Measurements from ENCODE around the gene PNKP. TPM values are rescaled to one million over a fixed set of nuclear protein-coding genes. Genes with fewer than 3 reads are reported as not detected.

The PNKP gene
- total and polyA plus RNA-seq, 2 of the 8 experiments (the other 6 are each of a cell fraction or from before 2014, with no cell fraction given), result 45.8 to 105 TPM

- Histone ChIP-seq H3K79me2 (ENCODE audit: control insufficient read depth in 1 of 2, insufficient read depth in 2 of 2, low read length in 2 of 2) (no peaks in the 10 kb centered on the region), H2BK20ac (ENCODE audit: low read length) (no peak overlapping the region), H3K36me3 (ENCODE audit: control insufficient read depth in 2 of 4, insufficient read depth in 4 of 4, low read length in 3 of 4) (peaks cover 18 to 39% (median 25%) of the 10 kb centered on the region in 4 experiments; a peak in 7 of 8 replicates), H2AK5ac (ENCODE audit: low read depth, low read length) (no peak overlapping the region), H3K9ac (replicated peaks in 1 of 4; ENCODE audit: extremely low read depth in 1 of 4, low read depth in 3 of 4, low read length in 3 of 4) (no peak overlapping the region), H4K8ac (ENCODE audit: extremely low read depth, insufficient read depth, low read length) (no peak overlapping the region), H3K23me2 (ENCODE audit: low read depth, low read length) (peaks cover 2% of the 10 kb centered on the region; the same call in 1 of the 2 replicates), H4K91ac (replicated peaks; ENCODE audit: insufficient read length, low read length) (no peak overlapping the region), H3K56ac (replicated peaks; ENCODE audit: insufficient read length, low read depth, low read length) (no peak overlapping the region), H2BK12ac (ENCODE audit: low read depth, low read length) (no peak overlapping the region), H4K5ac (ENCODE audit: insufficient read length, low read depth, low read length) (no peak overlapping the region), H4K20me1 (replicated peaks in 1 of 2; ENCODE audit: control insufficient read depth in 1 of 2, insufficient read depth in 2 of 2, low read length in 2 of 2) (peaks cover 3 to 13% of the 10 kb centered on the region in 2 experiments), H3K79me1 (ENCODE audit: low read depth, low read length) (no peaks in the 10 kb centered on the region), H3K4me2 (ENCODE audit: insufficient read depth in 1 of 2, low read depth in 2 of 2, low read length in 2 of 2) (no peak overlapping the region), H3K27ac (ENCODE audit: low read depth, low read length) (no peak overlapping the region), H3K4me1 (replicated peaks in 1 of 4; ENCODE audit: control insufficient read depth in 3 of 4, insufficient read depth in 4 of 4, low read length in 3 of 4) (peaks cover 0 to 10% (median 8%) of the 10 kb centered on the region in 4 experiments; a peak in 5 of 7 replicates), H3K4me3 (ENCODE audit: extremely low read depth in 1 of 4, insufficient read depth in 2 of 4, low read depth in 3 of 4, low read length in 4 of 4) (no peak overlapping the region), H3K4ac (replicated peaks; ENCODE audit: insufficient read length, low read depth, low read length) (no peak overlapping the region), H2BK120ac (replicated peaks; ENCODE audit: low read depth, low read length) (no peak overlapping the region), H3K9me3 (ENCODE audit: insufficient read depth in 2 of 2, low read depth in 1 of 2, low read length in 1 of 2) (peaks cover 0 to 10% of the 10 kb centered on the region in 2 experiments; a peak in 3 of 4 replicates), H3K14ac (ENCODE audit: insufficient read length) (no peak overlapping the region), H2BK5ac (ENCODE audit: low read depth, low read length) (no peak overlapping the region), H3K18ac (ENCODE audit: extremely low read depth, low read length) (no peak overlapping the region; the same call in 1 of the 2 replicates), H3K23ac (ENCODE audit: insufficient read length) (no peak overlapping the region), H2AFZ (ENCODE audit: low read length) (no peak overlapping the region), H3K27me3 (replicated peaks in 1 of 4; ENCODE audit: control insufficient read depth in 3 of 4, extremely low read depth in 1 of 4, insufficient read depth in 3 of 4, low read length in 3 of 4) (peaks cover 0 to 8% (median 6%) of the 10 kb centered on the region in 4 experiments; a peak in 4 of 7 replicates), H2BK15ac (ENCODE audit: low read length) (no peak overlapping the region)
- no peak for DNase-seq (ENCODE audit: low read depth in 1 of 2, low spot score in 2 of 2)
- ChIA-PET CTCF (ENCODE audit: partially characterized antibody) (no interaction called here), POLR2A (ENCODE audit: partially characterized antibody) (interaction anchor here (0.6 to 9.3 kb wide), 8 partner anchors 8 to 42 kb away, joined by 3 to 55 read pairs (median 3); partner anchors contain the start of genes AKT1S1, ATF5, NUP62 and TBC1D17)
- WGBS, 2 experiments (ENCODE audit: extremely low coverage in 1 of 2, insufficient coverage in 1 of 2, insufficient read length in 1 of 2, insufficient replicate concordance in 2 of 2, low coverage in 1 of 2, low lambda C conversion rate in 2 of 2, missing lambda C conversion rate in 1 of 2), result 96% methylated on average over 22 of the region's 23 CpGs; no CpG with 5 or more reads in 1 of the 2 experiments
- TF ChIP-seq KDM5A (IDR thresholded peaks at IDR 0.05; ENCODE audit: low read length) (no peak), HDAC6 (IDR thresholded peaks at IDR 0.05; ENCODE audit: low read depth, low read length) (no peak), EP300 (IDR thresholded peaks at IDR 0.05; ENCODE audit: borderline replicate concordance in 1 of 2, low read depth in 2 of 2, low read length in 2 of 2) (no peak), KDM4A (IDR thresholded peaks at IDR 0.05; ENCODE audit: low read depth, low read length, severe bottlenecking) (no peak), SIX5 (IDR thresholded peaks at IDR 0.05; ENCODE audit: low read depth, low read length) (no peak)
- no peak for FAIRE-seq
Observed at GRCh38 chr19:49887037-49887664, 19.8 kb upstream of the PNKP start.

All from H1 (cell line).